HG03196 (cell line): ENCODE measurements around the gene ZNF792.
"Not testable (repeated sequence)": the region's sequence is repeated elsewhere in the genome, so short reads cannot be mapped to it uniquely, and the experiment has no call there.

Experiments used
- ATAC-seq: cut with Tn5 transposase; IDR thresholded peaks from one replicate; pipeline ENCODE4 v1.9.1; 2021; ENCODE audit not compliant: unreplicated experiment

The ZNF792 gene

GRCh38 chr19:34998777-34999497 is 34.9 kb upstream of the ZNF792 start:
- ATAC-seq, result no peak

- ATAC-seq, result not testable (repeated sequence)
Observed at GRCh38 chr19:34998224-34998623, 34.2 kb upstream of the ZNF792 start.

- ATAC-seq, result no peak
Observed at GRCh38 chr19:34997071-34997617, 33.1 kb upstream of the ZNF792 start.

GRCh38 chr19:34995551-34995950 is 31.5 kb upstream of the ZNF792 start:
- no peak for ATAC-seq

- ATAC-seq, result no peak
Observed at GRCh38 chr19:34994643-34995541, 30.9 kb upstream of the ZNF792 start.

GRCh38 chr19:34994286-34994642 is 30.2 kb upstream of the ZNF792 start:
- no peak for ATAC-seq

- ATAC-seq, result not testable (repeated sequence)
Observed at GRCh38 chr19:34992582-34992981, 28.6 kb upstream of the ZNF792 start.

- no peak for ATAC-seq
Observed at GRCh38 chr19:34991542-34992333, 27.7 kb upstream of the ZNF792 start.

GRCh38 chr19:34990578-34991192 is 26.7 kb upstream of the ZNF792 start:
- no peak for ATAC-seq

- ATAC-seq, result no peak
Observed at GRCh38 chr19:34989298-34989697, 25.3 kb upstream of the ZNF792 start.

- ATAC-seq, result no peak
Observed at GRCh38 chr19:34988119-34988518, 24.1 kb upstream of the ZNF792 start.

- no peak for ATAC-seq
Observed at GRCh38 chr19:34985249-34986022, 21.4 kb upstream of the ZNF792 start.

- ATAC-seq, result no peak
Observed at GRCh38 chr19:34984287-34984686, 20.3 kb upstream of the ZNF792 start.

- no peak for ATAC-seq
Observed at GRCh38 chr19:34983786-34984185, 19.8 kb upstream of the ZNF792 start.

- ATAC-seq, result no peak
Observed at GRCh38 chr19:34982275-34982674, 18.2 kb upstream of the ZNF792 start.

GRCh38 chr19:34979819-34980640 is 16.0 kb upstream of the ZNF792 start:
- ATAC-seq, result no peak

- no peak for ATAC-seq
Observed at GRCh38 chr19:34976611-34977010, 12.6 kb upstream of the ZNF792 start.

GRCh38 chr19:34975056-34975455 is 11.0 kb upstream of the ZNF792 start:
- ATAC-seq, result no peak

GRCh38 chr19:34974646-34975045 is 10.6 kb upstream of the ZNF792 start:
- ATAC-seq, result no peak
